Measurements from ENCODE around the gene RINL. TPM values are rescaled to one million over a fixed set of nuclear protein-coding genes. Genes with fewer than 3 reads are reported as not detected.
A peak's percentile ranks its signal among the peaks of the same experiment; 100 is the strongest.

The RINL gene
- total and polyA plus RNA-seq, 5 experiments from 2014 or later: 29.9 to 64.7 (median 52.9) TPM

GRCh38 chr19:38852231-38853044 lies 25.6 kb downstream of the RINL start:
- H3K36me3 Mint-ChIP-seq: peaks cover 0 to 17% (median 7%) of the 10 kb centered on the region in 3 donors
- POLR2A ChIA-PET: interaction anchor here (0.7 to 9.5 kb wide), 9 partner anchors 10 to 538 kb away, joined by 3 to 302 read pairs (median 8); partner anchors contain the start of genes ECH1, MRPS12, PAF1 and RINL
- H3K9me3 Mint-ChIP-seq: peaks cover 0 to 4% (median 0%) of the 10 kb centered on the region in 9 donors
- ATAC-seq: no peak
- peak overlapping the region; percentile 85 to 98 (median 92) for H3K4me3 Mint-ChIP-seq
- H3K27me3 Mint-ChIP-seq: peaks cover 0 to 3% (median 0%) of the 10 kb centered on the region in 5 donors
- H3K4me1 Mint-ChIP-seq: peaks cover 25 to 56% (median 51%) of the 10 kb centered on the region in 4 donors
- DNase-seq: peak in 7 of 10 donors; percentile 41 to 77 (median 46)
- peak overlapping the region; percentile 91 to 98 (median 96) for H3K27ac Mint-ChIP-seq

- ATAC-seq: no peak
- peaks cover 0 to 4% (median 0%) of the 10 kb centered on the region in 9 donors for H3K9me3 Mint-ChIP-seq
- H3K4me3 Mint-ChIP-seq: peak overlapping the region; percentile 92 to 99 (median 95)
- peak; percentile 78 to 94 (median 85) for DNase-seq
- H3K4me1 Mint-ChIP-seq: peaks cover 24 to 56% (median 50%) of the 10 kb centered on the region in 4 donors
- POLR2A ChIA-PET: interaction anchor here (0.6 to 9.5 kb wide), 15 partner anchors 10 to 553 kb away, joined by 3 to 302 read pairs (median 8); partner anchors contain the start of genes ECH1, MRPS12, NFKBIB and RINL
- peaks cover 0 to 3% (median 0%) of the 10 kb centered on the region in 5 donors for H3K27me3 Mint-ChIP-seq
- H3K27ac Mint-ChIP-seq: peak overlapping the region; percentile 95 to 100 (median 99)
- peaks cover 0 to 24% (median 7%) of the 10 kb centered on the region in 3 donors for H3K36me3 Mint-ChIP-seq
Observed at GRCh38 chr19:38851622-38852230, 26.3 kb downstream of the RINL start.

DNA sequence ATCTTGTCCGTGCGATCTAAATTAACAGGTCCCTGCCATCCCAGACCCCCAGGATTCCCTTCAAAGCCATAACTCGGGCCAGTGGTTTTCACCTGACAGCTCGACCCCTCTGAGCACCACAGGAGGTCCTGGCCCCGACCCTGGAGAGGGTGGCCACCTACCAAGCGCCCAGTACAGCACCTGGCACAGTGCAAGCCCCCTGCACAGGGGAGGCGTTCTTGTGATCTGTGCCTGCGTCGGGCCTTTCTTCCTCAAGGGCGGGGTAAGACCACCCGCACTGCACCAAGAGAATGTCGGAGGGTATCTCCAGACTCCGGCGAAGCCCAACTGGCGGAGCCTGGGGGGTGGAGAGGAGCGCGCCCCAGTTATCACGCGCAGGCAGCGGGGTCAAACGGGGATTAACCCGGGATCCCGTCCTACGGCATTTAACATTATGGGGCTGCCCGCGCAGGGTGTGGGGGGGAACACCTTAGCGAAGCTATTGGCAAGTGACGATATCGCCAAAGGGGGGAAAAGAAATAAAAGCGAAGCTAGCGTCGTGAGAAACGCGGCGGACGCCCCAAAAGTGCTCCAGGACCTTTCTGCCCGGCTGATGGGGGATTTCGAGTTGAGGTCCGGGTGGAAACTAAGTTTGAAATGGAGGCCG lies 27.0 kb downstream of the RINL start:
- Mint-ChIP-seq H3K9me3 (peaks cover 0 to 4% (median 0%) of the 10 kb centered on the region in 9 donors), H3K4me3 (peak overlapping the region; percentile 92 to 99 (median 95)), H3K27me3 (peaks cover 0 to 3% (median 0%) of the 10 kb centered on the region in 5 donors), H3K36me3 (peaks cover 0 to 30% (median 11%) of the 10 kb centered on the region in 3 donors), H3K4me1 (peaks cover 23 to 53% (median 50%) of the 10 kb centered on the region in 4 donors), H3K27ac (peak overlapping the region; percentile 95 to 100 (median 99))
- POLR2A ChIA-PET: interaction anchor here (0.5 to 9.5 kb wide), 16 partner anchors 9 to 553 kb away, joined by 3 to 302 read pairs (median 8); partner anchors contain the start of genes ECH1, MRPS12, NFKBIB and RINL
- peak in 9 of 10 donors; percentile 32 to 76 (median 51) for DNase-seq
- ATAC-seq: no peak

GRCh38 chr19:38850436-38850975 lies 27.6 kb downstream of the RINL start:
- Mint-ChIP-seq H3K4me1 (peaks cover 25 to 59% (median 55%) of the 10 kb centered on the region in 4 donors), H3K27me3 (peaks cover 0 to 3% (median 0%) of the 10 kb centered on the region in 5 donors), H3K27ac (peak overlapping the region; percentile 95 to 100 (median 99)), H3K4me3 (peak overlapping the region; percentile 92 to 99 (median 95)), H3K9me3 (peaks cover 0 to 4% (median 0%) of the 10 kb centered on the region in 9 donors), H3K36me3 (peaks cover 2 to 35% (median 15%) of the 10 kb centered on the region in 3 donors)
- DNase-seq (peak in 8 of 10 donors; percentile 92 to 100 (median 99)), ATAC-seq (peak; percentile 76 to 79)
- POLR2A ChIA-PET: interaction anchor here (0.5 to 9.5 kb wide), 16 partner anchors 8 to 630 kb away, joined by 3 to 302 read pairs (median 7); partner anchors contain the start of genes ECH1, MRPS12, NFKBIB and RINL

DNA sequence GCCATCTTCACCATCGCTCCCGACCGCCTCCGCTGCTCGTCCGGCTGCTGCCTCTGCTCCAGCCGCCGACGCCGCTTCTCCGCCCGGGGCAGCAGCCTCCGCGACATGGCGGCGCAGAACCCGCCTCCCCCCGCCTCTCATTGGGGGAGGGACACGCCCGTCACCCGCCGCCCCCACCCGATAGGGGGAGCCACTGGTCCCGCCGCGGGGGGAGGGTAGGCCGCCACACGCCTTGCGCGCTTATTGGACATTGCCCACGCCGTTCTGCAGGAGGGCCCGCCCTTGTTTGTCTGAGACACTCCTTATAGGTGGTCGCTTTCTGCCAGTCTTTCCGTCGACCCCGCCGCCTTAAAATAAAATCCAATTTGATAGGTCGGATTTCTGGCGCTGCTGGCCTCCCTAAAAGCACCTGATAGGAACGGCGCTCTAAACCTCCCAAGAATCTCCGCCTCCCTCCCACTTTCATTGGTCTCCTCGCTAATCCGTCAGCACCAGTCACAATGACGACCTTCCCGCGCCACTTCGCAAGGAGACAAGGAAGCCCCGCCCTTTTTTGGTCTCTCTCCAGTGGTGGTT lies 28.1 kb downstream of the RINL start, which contains the start of gene HNRNPL:
Gene HNRNPL (minus strand): TSS at position 127 of the 576 bp plus-strand sequence. CDS start 20 bp downstream, at position 107.
- Mint-ChIP-seq H3K27me3 (peaks cover 0 to 3% (median 0%) of the 10 kb centered on the region in 5 donors), H3K4me1 (peaks cover 28 to 61% (median 57%) of the 10 kb centered on the region in 4 donors)
- DNase-seq: peak; percentile 98 to 100 (median 99)

GRCh38 chr19:38849147-38849859 lies 28.8 kb downstream of the RINL start:
- Mint-ChIP-seq H3K9me3 (peaks cover 0 to 4% (median 0%) of the 10 kb centered on the region in 9 donors), H3K36me3 (peaks cover 5 to 48% (median 20%) of the 10 kb centered on the region in 3 donors), H3K4me3 (peak overlapping the region; percentile 92 to 99 (median 95)), H3K4me1 (peaks cover 31 to 66% (median 61%) of the 10 kb centered on the region in 4 donors), H3K27ac (peak overlapping the region; percentile 95 to 100 (median 98)), H3K27me3 (peaks cover 0 to 3% (median 0%) of the 10 kb centered on the region in 5 donors)
- DNase-seq (peak; percentile 94 to 100 (median 97)), ATAC-seq (peak; percentile 19 to 26)
- POLR2A ChIA-PET: interaction anchor here (0.6 to 9.5 kb wide), 24 partner anchors 9 to 1041 kb away, joined by 3 to 302 read pairs (median 6); partner anchors contain the start of genes ECH1, EIF3K, FAM98C and MAP4K1

More for the DNA sequence above, 28.1 kb downstream of the RINL start, which contains the start of gene HNRNPL:
- Mint-ChIP-seq H3K9me3 (peaks cover 0 to 4% (median 0%) of the 10 kb centered on the region in 9 donors), H3K36me3 (peaks cover 5 to 41% (median 18%) of the 10 kb centered on the region in 3 donors), H3K4me3 (peak within 1 kb of the TSS; percentile 92 to 99 (median 95)), H3K27ac (peak within 1 kb of the TSS; percentile 95 to 100 (median 99))
- ATAC-seq: peak; percentile 66 to 69
- POLR2A ChIA-PET: interaction anchor here (0.6 to 9.5 kb wide), 21 partner anchors 8 to 631 kb away, joined by 3 to 302 read pairs (median 7); partner anchors contain the start of genes ECH1, EIF3K, FAM98C and MAP4K1

DNA sequence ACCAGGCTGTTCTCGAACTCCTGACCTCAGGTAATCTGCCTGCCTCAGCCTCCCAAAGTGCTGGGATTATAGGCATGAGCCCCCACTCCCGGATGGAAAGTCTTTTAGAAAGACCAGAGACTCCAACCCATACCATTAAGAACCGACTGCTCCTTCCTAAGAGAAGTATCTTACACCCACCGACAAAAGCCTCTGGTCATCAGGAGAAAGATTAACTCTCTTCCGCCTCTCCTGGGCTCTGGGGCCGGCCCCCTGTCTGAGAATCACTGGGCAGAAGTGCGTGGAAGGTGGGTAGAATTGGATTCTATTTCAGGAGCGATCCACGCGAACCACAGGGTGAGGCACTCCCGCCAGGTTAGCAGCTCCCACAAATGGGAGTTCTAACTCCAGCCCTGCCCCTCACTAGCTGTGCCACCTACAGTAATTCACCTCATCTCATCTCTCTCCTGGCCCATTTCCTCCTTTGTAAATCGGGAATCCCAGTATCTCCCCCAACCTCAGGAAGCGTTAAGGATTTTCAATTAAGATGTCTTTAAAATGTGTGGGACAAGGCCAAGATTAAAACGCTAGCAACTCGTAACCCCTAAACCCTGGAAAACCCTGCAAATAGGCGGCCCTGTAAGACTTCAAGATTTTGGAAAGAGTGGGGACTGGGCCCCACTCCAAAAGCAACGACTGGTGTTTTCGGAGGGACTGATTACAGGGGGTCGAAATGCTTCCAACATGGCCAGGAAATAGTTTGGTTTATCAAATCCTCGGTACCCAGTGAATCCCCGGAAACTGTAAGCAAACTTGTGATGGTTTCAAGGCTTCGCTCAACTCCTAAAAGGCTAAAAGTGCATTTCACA lies 29.6 kb downstream of the RINL start:
- ATAC-seq (no peak), DNase-seq (no peak)
- Mint-ChIP-seq H3K9me3 (peaks cover 0 to 4% (median 0%) of the 10 kb centered on the region in 9 donors), H3K27me3 (peaks cover 0 to 3% (median 0%) of the 10 kb centered on the region in 5 donors), H3K27ac (peak overlapping the region; percentile 88 to 100 (median 98)), H3K4me1 (peaks cover 35 to 71% (median 67%) of the 10 kb centered on the region in 4 donors), H3K4me3 (peak overlapping the region; percentile 92 to 99 (median 94)), H3K36me3 (peaks cover 5 to 55% (median 28%) of the 10 kb centered on the region in 3 donors)
- POLR2A ChIA-PET: interaction anchor here (0.6 to 9.5 kb wide), 21 partner anchors 9 to 1041 kb away, joined by 3 to 302 read pairs (median 6); partner anchors contain the start of genes ECH1, EIF3K, FAM98C and MAP4K1

- Mint-ChIP-seq H3K36me3 (peaks cover 9 to 80% (median 38%) of the 10 kb centered on the region in 3 donors), H3K27me3 (peaks cover 0 to 6% (median 0%) of the 10 kb centered on the region in 5 donors), H3K9me3 (peaks cover 0 to 4% (median 0%) of the 10 kb centered on the region in 9 donors), H3K4me3 (peak overlapping the region in 8 of 10 donors; percentile 21 to 71 (median 54)), H3K4me1 (peaks cover 37 to 83% (median 77%) of the 10 kb centered on the region in 4 donors), H3K27ac (peak overlapping the region in 9 of 10 donors; percentile 53 to 98 (median 73))
- DNase-seq (no peak), ATAC-seq (no peak)
- POLR2A ChIA-PET: interaction anchor here (0.5 to 9.5 kb wide), 5 partner anchors 11 to 63 kb away, joined by 3 to 302 read pairs (median 3); partner anchors contain the start of gene ECH1
Observed at GRCh38 chr19:38846097-38846496, 32.0 kb downstream of the RINL start.

DNA sequence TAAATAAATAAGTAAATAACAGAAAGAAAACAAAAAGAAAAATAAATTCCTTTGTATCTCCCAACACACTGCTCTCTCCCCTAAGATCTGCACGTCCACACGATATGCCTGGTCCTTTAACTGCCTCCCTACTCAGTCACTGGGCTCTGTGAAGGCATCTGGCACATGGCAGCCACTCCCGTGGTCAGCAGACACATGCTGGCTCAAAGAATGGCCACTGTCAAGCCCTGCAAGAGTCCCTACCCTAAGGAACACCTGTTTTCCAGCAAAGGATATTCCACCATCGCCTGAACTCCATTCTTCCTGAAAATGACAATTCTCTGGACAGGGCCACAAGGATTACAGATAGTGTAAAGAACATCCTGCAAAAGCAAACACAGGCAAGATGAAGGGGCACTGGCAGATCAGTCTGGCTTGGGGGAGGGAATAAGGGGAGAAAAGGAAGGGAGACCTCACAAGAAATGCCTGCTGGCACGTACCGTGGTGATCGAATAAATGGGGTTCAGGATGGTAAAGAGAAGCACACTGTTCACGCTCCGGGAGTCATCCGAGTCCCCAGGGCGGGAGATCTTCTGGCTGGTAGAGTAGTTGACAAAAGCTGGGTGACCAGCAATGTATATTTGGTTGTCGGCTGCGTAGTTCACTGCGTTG lies 32.6 kb downstream of the RINL start:
- POLR2A ChIA-PET: interaction anchor here (0.5 to 9.5 kb wide), 5 partner anchors 11 to 64 kb away, joined by 3 to 302 read pairs (median 3); partner anchors contain the start of gene ECH1
- Mint-ChIP-seq H3K9me3 (peaks cover 0 to 4% (median 0%) of the 10 kb centered on the region in 9 donors), H3K36me3 (peaks cover 9 to 86% (median 44%) of the 10 kb centered on the region in 3 donors), H3K4me3 (peak overlapping the region in 8 of 10 donors; percentile 36 to 71 (median 57)), H3K27ac (peak overlapping the region in 8 of 10 donors; percentile 18 to 88 (median 72)), H3K4me1 (peaks cover 38 to 85% (median 80%) of the 10 kb centered on the region in 4 donors), H3K27me3 (peaks cover 0 to 6% (median 0%) of the 10 kb centered on the region in 5 donors)
- ATAC-seq: no peak
- no peak for DNase-seq

All from naive thymus-derived CD8-positive, alpha-beta T cell (primary cell).